Activated naive CD8-positive, alpha-beta T cell treated with anti-CD3 and anti-CD28 coated beads, Interleukin-2, amount 10 ng/mL, durations not matched to agents 7 days and 5 days (primary cell): ENCODE data around the gene PARVB. TPM values are rescaled to one million over a fixed set of nuclear protein-coding genes. Genes with fewer than 3 reads are reported as not detected.

ENCODE experiments used
- ATAC-seq: fragments of 150-1000 bp; cut with Tn5 transposase; one replicate; pipeline ENCODE4 v1.10.0; 2021; ENCODE audit warnings: low read depth, moderate library complexity
- POLR2A ChIA-PET: fragments of 350-600 bp; sonication (Branson Sonifier 250); formaldehyde crosslinking; loops from one replicate; lab custom pipeline; 2021; ENCODE audit warnings: antibody characterized with exemption; lab: Charles Lee
- DNase-seq: peaks from one replicate; pipeline ENCODE4 v3.0.0; 2021
- H3K27ac Mint-ChIP-seq: one replicate; pipeline ENCODE4 v1.8.0; 2022; ENCODE audit warnings: mild to moderate bottlenecking, mixed read lengths
- H3K27me3 Mint-ChIP-seq: one replicate; pipeline ENCODE4 v1.8.0; 2022; ENCODE audit warnings: mild to moderate bottlenecking, moderate library complexity, mixed read lengths
- H3K36me3 Mint-ChIP-seq: one replicate; pipeline ENCODE4 v1.8.0; 2021; ENCODE audit warnings: mild to moderate bottlenecking, mixed read lengths
- H3K4me1 Mint-ChIP-seq: one replicate; pipeline ENCODE4 v1.8.0; 2021; ENCODE audit warnings: mixed read lengths
- H3K4me3 Mint-ChIP-seq: one replicate; pipeline ENCODE4 v1.8.0; 2022; ENCODE audit warnings: mild to moderate bottlenecking, moderate library complexity, mixed read lengths
- H3K9me3 Mint-ChIP-seq: one replicate; pipeline ENCODE4 v1.8.0; 2021; ENCODE audit warnings: mixed read lengths
- total RNA-seq, 2 experiments: library from RNA; stranded (reverse); gene quantifications; one replicate each; pipeline ENCODE4 v1.2.3, GENCODE V29; 2021

Gene PARVB
- total RNA-seq, 2 experiments from 2014 or later = 39.6 to 40.7 TPM

DNA sequence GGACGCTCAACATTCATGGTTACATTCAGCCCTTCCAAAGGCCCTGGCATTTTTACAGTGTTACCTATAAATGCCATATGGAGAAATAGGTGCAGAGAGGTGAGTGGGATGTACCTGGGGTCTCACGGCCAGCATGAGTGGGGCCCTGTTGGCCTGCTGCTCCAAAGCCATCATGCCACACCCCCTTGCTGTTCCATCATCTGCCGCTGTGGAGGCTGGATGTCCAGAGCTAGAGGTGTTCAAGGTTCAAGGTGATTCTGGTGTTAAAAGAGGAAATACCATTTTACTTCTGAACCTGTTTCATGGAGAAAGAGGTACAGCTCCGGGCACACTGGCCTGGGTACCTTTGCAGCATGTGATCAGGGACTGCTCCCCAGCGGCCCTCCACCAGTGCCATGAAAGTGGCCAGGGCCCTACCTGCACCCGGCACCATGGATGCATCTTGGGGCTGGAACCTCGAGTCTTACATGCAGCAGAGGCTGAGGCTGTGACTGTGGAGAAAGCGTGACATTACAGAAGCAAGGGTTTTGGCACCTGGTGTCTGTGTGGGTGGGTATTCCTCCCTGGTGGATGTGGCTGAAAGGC, 68.6 kb downstream of the PARVB start:
- Mint-ChIP-seq H3K36me3 (peaks cover 6% of the 10 kb centered on the region), H3K4me3 (no peak overlapping the region), H3K27me3 (no peaks in the 10 kb centered on the region), H3K9me3 (no peaks in the 10 kb centered on the region), H3K27ac (no peak overlapping the region), H3K4me1 (peaks cover 4% of the 10 kb centered on the region)
- ATAC-seq = no peak
- no peak for DNase-seq
- POLR2A ChIA-PET = no interaction called here

- Mint-ChIP-seq H3K9me3 (no peaks in the 10 kb centered on the region), H3K27me3 (no peaks in the 10 kb centered on the region), H3K36me3 (peaks cover 6% of the 10 kb centered on the region), H3K4me3 (no peak overlapping the region), H3K4me1 (peaks cover 4% of the 10 kb centered on the region), H3K27ac (no peak overlapping the region)
- POLR2A ChIA-PET = no interaction called here
- ATAC-seq (no peak), DNase-seq (no peak)
Observed at GRCh38 chr22:44093791-44094190, 69.7 kb downstream of the PARVB start.

- Mint-ChIP-seq H3K36me3 (peaks cover 6% of the 10 kb centered on the region), H3K27ac (no peak overlapping the region), H3K27me3 (no peaks in the 10 kb centered on the region), H3K4me1 (peaks cover 4% of the 10 kb centered on the region), H3K4me3 (no peak overlapping the region), H3K9me3 (no peaks in the 10 kb centered on the region)
- POLR2A ChIA-PET = no interaction called here
- ATAC-seq = no peak
- DNase-seq = no peak
Observed at GRCh38 chr22:44094751-44095302, 70.7 kb downstream of the PARVB start.

GRCh38 chr22:44096736-44097135, 72.6 kb downstream of the PARVB start:
- DNase-seq (no peak), ATAC-seq (no peak)
- no peak overlapping the region for H3K27ac Mint-ChIP-seq
- H3K36me3 Mint-ChIP-seq = peaks cover 6% of the 10 kb centered on the region
- no peaks in the 10 kb centered on the region for H3K9me3 Mint-ChIP-seq
- H3K4me3 Mint-ChIP-seq = no peak overlapping the region
- H3K4me1 Mint-ChIP-seq = no peaks in the 10 kb centered on the region
- H3K27me3 Mint-ChIP-seq = no peaks in the 10 kb centered on the region
- POLR2A ChIA-PET = no interaction called here

DNA sequence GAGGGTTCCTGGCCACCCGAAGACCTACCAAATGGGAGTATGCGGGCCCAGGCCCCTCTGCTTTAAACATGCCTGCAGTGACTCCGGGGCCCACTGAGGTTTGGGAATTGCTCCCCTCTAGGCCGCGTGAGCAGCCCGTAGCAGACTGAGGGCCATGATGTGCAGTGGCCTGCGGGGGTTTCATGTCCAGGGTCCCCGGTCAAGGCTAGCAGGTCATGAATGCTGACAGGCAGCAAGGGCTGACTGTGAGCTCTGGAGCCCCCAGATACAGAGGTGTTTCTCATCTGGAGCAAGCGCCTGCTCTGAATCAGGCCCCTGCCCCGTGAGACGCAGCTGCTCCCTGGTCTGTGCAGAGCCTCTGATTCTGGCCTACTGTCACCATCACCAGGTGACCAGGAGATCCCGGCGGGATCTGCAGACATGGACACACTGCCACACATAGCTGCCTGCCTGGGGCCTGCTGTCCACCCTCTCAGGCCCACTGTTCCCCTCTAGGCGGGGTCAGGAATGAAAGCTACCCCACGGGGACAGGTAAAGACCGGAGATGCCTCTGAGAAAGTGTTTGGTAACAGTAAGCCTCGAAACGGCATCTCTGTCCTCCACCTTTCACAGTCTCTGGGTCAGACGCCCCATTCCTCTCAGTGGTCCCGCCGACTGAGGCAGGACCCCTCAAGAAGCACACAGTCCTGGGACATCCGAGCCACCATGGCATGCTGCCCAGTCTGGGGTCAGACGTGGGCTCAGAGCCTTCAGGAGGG, 73.3 kb downstream of the PARVB start:
- ATAC-seq (no peak), DNase-seq (no peak)
- Mint-ChIP-seq H3K36me3 (peaks cover 6% of the 10 kb centered on the region), H3K4me3 (no peak overlapping the region), H3K9me3 (no peaks in the 10 kb centered on the region), H3K27me3 (no peaks in the 10 kb centered on the region), H3K4me1 (no peaks in the 10 kb centered on the region), H3K27ac (no peak overlapping the region)
- POLR2A ChIA-PET = no interaction called here

- Mint-ChIP-seq H3K4me1 (no peaks in the 10 kb centered on the region), H3K36me3 (peaks cover 6% of the 10 kb centered on the region), H3K27ac (no peak overlapping the region), H3K9me3 (no peaks in the 10 kb centered on the region), H3K27me3 (no peaks in the 10 kb centered on the region), H3K4me3 (no peak overlapping the region)
- ATAC-seq = no peak
- POLR2A ChIA-PET = no interaction called here
- no peak for DNase-seq
Observed at GRCh38 chr22:44098021-44098739, 74.1 kb downstream of the PARVB start.

DNA sequence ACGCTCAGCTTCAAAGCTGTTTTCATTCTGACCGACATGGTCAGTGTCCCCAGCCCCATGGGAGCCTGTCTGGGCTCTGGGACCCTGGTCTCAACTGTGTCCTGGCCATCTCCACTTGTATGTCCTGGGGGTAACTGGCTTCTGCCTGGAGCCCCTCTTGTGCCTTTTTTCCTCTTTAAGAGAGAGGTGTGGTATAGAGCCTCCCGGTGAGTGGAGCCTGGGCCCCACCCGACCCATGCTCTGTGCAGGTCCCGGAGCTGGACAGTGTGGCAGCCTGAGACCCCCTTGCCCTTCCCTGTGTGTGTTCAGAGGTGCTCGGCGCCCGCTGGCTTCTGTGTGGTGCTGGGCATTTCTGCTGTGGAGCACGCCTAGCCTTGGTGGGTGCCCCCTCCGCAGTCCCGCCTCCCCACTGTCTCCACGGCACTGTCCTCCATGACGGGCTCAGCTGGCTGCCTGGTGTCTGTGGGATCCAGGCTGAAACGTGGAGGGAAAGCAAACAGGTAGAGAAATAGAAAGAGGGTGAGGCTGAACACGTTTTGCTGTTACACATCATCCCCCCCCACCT, 74.9 kb downstream of the PARVB start:
- no peaks in the 10 kb centered on the region for H3K4me1 Mint-ChIP-seq
- H3K9me3 Mint-ChIP-seq = no peaks in the 10 kb centered on the region
- no peaks in the 10 kb centered on the region for H3K27me3 Mint-ChIP-seq
- ATAC-seq (no peak), DNase-seq (no peak)
- H3K27ac Mint-ChIP-seq = no peak overlapping the region
- POLR2A ChIA-PET = no interaction called here
- peaks cover 6% of the 10 kb centered on the region for H3K36me3 Mint-ChIP-seq
- H3K4me3 Mint-ChIP-seq = no peak overlapping the region

DNA sequence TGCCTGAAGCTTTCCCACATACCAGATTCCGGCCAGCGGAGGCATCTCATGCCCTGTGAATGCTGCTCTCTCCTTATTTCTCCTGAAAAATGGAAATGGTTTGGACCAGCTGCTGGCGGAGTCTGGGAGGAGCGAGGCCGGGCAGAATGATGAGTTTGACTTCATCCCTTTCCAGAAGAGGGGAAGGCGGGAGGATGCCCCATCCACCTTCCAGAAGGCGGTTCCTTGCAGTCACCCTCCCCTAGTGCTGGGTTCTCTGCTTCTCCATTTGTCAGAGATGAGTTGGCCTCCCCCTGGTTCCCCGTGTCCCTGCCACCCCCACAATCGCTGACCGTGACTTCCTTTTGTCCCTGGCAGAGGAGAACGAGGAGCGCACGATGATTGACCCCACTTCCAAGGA, 75.6 kb downstream of the PARVB start:
- DNase-seq = no peak
- peaks cover 5% of the 10 kb centered on the region for H3K36me3 Mint-ChIP-seq
- no peak for ATAC-seq
- no peak overlapping the region for H3K27ac Mint-ChIP-seq
- POLR2A ChIA-PET = interaction anchor here (0.6 kb wide), 1 partner anchor 1046 kb away, joined by 3 read pairs; no protein-coding TSS in a partner anchor
- no peak overlapping the region for H3K4me3 Mint-ChIP-seq
- no peaks in the 10 kb centered on the region for H3K4me1 Mint-ChIP-seq
- no peaks in the 10 kb centered on the region for H3K27me3 Mint-ChIP-seq
- H3K9me3 Mint-ChIP-seq = no peaks in the 10 kb centered on the region

GRCh38 chr22:44100411-44100810, 76.3 kb downstream of the PARVB start:
- POLR2A ChIA-PET = interaction anchor here (0.6 kb wide), 1 partner anchor 1045 kb away, joined by 3 read pairs; no protein-coding TSS in a partner anchor
- no peaks in the 10 kb centered on the region for H3K27me3 Mint-ChIP-seq
- ATAC-seq (no peak), DNase-seq (no peak)
- H3K4me1 Mint-ChIP-seq = no peaks in the 10 kb centered on the region
- H3K36me3 Mint-ChIP-seq = peaks cover 5% of the 10 kb centered on the region
- no peak overlapping the region for H3K27ac Mint-ChIP-seq
- no peak overlapping the region for H3K4me3 Mint-ChIP-seq
- H3K9me3 Mint-ChIP-seq = no peaks in the 10 kb centered on the region

DNA sequence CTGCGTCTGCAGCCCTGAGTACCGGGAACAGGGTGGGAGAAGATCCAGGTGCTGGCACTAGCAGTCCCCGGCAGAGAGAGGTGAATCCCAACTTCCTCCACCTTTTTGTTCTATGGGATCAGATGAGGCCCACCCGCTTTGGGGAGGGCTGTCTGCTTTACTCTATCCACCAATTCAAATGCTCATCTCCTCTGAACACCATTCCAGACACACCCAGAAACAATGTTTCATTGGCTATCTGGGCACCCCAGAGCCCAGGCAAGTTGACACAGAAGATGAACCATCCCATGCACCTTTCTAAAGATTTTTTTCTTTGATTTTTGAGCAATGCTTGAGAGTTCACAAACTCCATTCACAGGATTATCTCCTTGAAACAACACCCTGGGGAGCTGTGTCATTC, 78.0 kb downstream of the PARVB start:
- no peaks in the 10 kb centered on the region for H3K4me1 Mint-ChIP-seq
- H3K27me3 Mint-ChIP-seq = no peaks in the 10 kb centered on the region
- peaks cover 3% of the 10 kb centered on the region for H3K36me3 Mint-ChIP-seq
- H3K4me3 Mint-ChIP-seq = no peak overlapping the region
- DNase-seq = no peak
- no peak overlapping the region for H3K27ac Mint-ChIP-seq
- POLR2A ChIA-PET = no interaction called here
- no peaks in the 10 kb centered on the region for H3K9me3 Mint-ChIP-seq
- no peak for ATAC-seq

DNA sequence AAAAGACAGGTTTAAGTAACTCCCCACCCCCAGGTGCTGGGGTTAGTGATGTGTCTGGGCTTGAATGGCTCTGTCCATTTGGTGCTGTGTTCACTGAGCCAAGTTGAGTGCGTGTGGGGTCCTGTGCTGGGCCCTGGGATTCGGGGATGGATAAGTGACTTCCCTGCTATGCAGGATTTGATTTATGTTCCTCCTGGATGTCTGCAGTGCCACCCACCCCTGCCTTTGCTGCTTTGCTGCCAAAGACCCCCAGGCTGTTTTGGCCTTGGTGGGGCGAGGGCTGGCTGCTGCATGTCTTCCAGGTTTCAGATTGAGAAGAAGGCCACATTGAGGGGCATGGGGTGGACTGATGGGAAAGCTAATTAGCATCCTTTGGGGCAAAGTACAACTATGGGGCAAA, 78.8 kb downstream of the PARVB start:
- H3K27me3 Mint-ChIP-seq = no peaks in the 10 kb centered on the region

GRCh38 chr22:44103735-44104480, 79.8 kb downstream of the PARVB start:
- H3K4me1 Mint-ChIP-seq = no peaks in the 10 kb centered on the region
- no peaks in the 10 kb centered on the region for H3K27me3 Mint-ChIP-seq
- H3K36me3 Mint-ChIP-seq = peaks cover 3% of the 10 kb centered on the region
- ATAC-seq (no peak), DNase-seq (no peak)
- POLR2A ChIA-PET = no interaction called here
- H3K4me3 Mint-ChIP-seq = no peak overlapping the region
- no peaks in the 10 kb centered on the region for H3K9me3 Mint-ChIP-seq
- H3K27ac Mint-ChIP-seq = no peak overlapping the region

More for the DNA sequence above, 78.8 kb downstream of the PARVB start:
- no peak overlapping the region for H3K27ac Mint-ChIP-seq
- ATAC-seq = no peak
- POLR2A ChIA-PET = no interaction called here
- H3K9me3 Mint-ChIP-seq = no peaks in the 10 kb centered on the region
- no peaks in the 10 kb centered on the region for H3K4me1 Mint-ChIP-seq
- no peak for DNase-seq
- no peak overlapping the region for H3K4me3 Mint-ChIP-seq
- H3K36me3 Mint-ChIP-seq = peaks cover 3% of the 10 kb centered on the region

DNA sequence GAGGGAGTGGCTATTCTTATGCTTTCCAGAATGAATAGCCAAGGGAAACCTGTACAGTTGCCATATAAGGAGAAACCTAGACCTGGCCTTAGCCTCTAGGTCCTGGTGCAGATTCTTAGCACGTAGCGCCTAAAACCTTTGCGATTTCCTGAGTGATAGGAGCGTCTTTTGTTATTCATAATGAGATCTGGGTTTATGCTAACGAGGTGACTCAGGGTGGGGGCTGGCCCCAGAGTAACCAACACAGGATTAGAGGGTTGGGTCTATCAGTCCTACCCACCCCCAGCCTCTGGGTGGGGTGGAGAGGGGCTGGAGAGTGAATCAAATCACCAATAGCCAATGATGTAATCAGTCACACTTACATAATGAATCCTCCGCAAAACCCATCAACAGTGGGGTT, 83.2 kb downstream of the PARVB start:
- Mint-ChIP-seq H3K9me3 (no peaks in the 10 kb centered on the region), H3K36me3 (peaks cover 6% of the 10 kb centered on the region), H3K27ac (no peak overlapping the region), H3K27me3 (no peaks in the 10 kb centered on the region), H3K4me1 (no peaks in the 10 kb centered on the region), H3K4me3 (no peak overlapping the region)
- DNase-seq (no peak), ATAC-seq (no peak)
- POLR2A ChIA-PET = no interaction called here
